ENCODE measurements around the gene FLG2. TPM values are rescaled to one million over a fixed set of nuclear protein-coding genes. Genes with fewer than 3 reads are reported as not detected.

FLG2 gene
- not detected in 2 replicates for total RNA-seq (ENCODE audit: low replicate concordance)
- long read RNA-seq = 0 reads

DNA sequence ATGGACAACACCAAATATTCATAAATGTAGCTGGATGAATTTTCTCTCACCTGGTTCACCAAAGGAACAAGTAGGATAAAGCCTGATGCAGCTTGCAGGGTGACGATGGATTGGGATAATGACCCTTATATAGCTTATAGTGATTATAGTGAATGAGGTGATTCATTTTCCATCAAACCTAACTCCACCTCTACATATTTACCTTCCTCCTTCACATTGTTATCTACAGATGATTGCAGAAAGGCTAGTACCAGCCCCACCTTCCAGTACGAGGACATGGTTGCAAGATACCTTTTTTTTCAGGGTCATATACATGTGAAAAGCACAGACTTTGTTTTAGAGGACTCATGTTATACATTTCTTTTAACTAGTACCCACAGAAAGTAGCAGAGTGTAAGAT is at the start of gene FLG2:
Gene FLG2 (minus strand): TSS at position 101 of the 400 bp plus-strand sequence. CDS start 1,122 bp downstream, outside the sequence.
- H3K27ac Mint-ChIP-seq = no peak within 1 kb of the TSS
- no peak within 1 kb of the TSS for H3K4me3 Mint-ChIP-seq
- no peaks in the 10 kb centered on the region for H3K27me3 Mint-ChIP-seq
- H3K9me3 Mint-ChIP-seq = peaks cover 13% of the 10 kb centered on the region
- DNase-seq (ENCODE audit: extremely low spot score, unreplicated experiment) = no peak
- no peaks in the 10 kb centered on the region for H3K4me1 Mint-ChIP-seq (ENCODE audit: unreplicated experiment)
- TF ChIP-seq, protein P1, sequence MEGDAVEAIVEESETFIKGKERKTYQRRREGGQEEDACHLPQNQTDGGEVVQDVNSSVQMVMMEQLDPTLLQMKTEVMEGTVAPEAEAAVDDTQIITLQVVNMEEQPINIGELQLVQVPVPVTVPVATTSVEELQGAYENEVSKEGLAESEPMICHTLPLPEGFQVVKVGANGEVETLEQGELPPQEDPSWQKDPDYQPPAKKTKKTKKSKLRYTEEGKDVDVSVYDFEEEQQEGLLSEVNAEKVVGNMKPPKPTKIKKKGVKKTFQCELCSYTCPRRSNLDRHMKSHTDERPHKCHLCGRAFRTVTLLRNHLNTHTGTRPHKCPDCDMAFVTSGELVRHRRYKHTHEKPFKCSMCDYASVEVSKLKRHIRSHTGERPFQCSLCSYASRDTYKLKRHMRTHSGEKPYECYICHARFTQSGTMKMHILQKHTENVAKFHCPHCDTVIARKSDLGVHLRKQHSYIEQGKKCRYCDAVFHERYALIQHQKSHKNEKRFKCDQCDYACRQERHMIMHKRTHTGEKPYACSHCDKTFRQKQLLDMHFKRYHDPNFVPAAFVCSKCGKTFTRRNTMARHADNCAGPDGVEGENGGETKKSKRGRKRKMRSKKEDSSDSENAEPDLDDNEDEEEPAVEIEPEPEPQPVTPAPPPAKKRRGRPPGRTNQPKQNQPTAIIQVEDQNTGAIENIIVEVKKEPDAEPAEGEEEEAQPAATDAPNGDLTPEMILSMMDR (conservative IDR thresholded peaks at IDR 0.05) = no peak
- H3K36me3 Mint-ChIP-seq = no peaks in the 10 kb centered on the region

DNA sequence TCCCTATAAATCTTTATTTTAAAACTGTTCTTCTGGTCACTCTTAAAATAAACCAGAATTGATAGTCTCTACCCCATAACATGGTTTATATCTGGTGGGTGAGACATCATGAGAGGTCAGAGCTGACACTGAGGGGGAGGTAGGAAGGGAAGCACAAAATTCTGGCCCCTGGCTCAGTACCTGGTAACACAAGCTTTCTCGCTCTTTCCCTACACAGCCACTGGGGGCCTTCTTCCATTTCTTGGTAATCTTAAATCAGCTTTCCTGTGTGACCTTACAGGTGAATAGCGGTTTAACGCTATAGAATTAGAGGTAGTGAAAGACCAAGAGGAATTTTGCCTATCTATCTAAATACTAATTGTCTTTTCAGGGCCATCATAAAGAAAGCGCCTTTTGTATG is 48.9 kb upstream of the FLG2 start:
- no peaks in the 10 kb centered on the region for H3K9me3 Mint-ChIP-seq
- no peaks in the 10 kb centered on the region for H3K4me1 Mint-ChIP-seq (ENCODE audit: unreplicated experiment)
- no peak overlapping the region for H3K27ac Mint-ChIP-seq
- H3K4me3 Mint-ChIP-seq = no peak overlapping the region
- no peaks in the 10 kb centered on the region for H3K36me3 Mint-ChIP-seq
- TF ChIP-seq, protein P1 (conservative IDR thresholded peaks at IDR 0.05) = no peak
- no peak for DNase-seq (ENCODE audit: extremely low spot score, unreplicated experiment)
- H3K27me3 Mint-ChIP-seq = no peaks in the 10 kb centered on the region

DNA sequence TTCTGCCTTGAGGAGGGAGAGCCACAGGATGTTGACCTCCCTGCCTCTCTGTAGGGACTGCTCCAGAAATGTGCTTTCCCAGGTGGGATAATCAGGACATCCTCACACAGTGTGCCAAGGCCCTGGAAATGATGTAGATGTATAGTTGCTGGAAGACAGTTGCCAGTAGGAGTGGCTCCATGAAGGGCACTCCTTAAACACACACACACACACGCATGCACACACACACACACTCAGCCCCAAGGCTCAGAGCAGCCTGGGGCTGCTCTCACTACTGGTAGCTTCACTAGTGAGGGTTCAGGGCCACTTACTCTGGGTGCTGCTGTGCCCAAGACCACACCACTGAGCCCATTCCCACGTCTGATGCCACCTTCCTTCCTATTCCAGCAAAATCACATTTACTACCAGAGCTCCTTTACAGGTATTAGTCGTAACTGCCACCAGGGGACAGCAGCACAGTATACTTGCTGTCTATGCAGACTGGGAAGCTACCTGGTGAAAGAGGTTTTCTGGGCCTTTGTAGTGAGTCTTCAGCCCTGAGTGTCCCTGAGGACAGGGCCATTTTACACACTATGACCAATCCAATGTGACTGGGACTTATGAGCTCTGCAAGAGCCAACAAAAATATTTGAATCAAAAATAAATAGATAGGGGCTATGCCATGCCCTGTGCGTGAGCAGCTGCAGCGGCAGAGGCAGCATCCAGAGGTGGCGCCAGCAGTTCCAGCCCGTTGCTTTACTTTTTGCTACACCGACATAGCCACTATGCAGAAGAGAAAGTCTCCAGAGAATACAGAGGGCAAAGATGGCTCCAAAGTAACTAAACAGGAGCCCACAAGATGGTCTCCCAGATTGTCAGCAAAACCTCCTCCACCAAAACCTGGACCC is 39.2 kb upstream of the FLG2 start:
- TF ChIP-seq, protein P1 (conservative IDR thresholded peaks at IDR 0.05) = no peak
- no peaks in the 10 kb centered on the region for H3K27me3 Mint-ChIP-seq
- no peaks in the 10 kb centered on the region for H3K9me3 Mint-ChIP-seq
- H3K27ac Mint-ChIP-seq = no peak overlapping the region
- DNase-seq (ENCODE audit: extremely low spot score, unreplicated experiment) = no peak
- no peaks in the 10 kb centered on the region for H3K36me3 Mint-ChIP-seq
- H3K4me3 Mint-ChIP-seq = no peak overlapping the region
- no peaks in the 10 kb centered on the region for H3K4me1 Mint-ChIP-seq (ENCODE audit: unreplicated experiment)

DNA sequence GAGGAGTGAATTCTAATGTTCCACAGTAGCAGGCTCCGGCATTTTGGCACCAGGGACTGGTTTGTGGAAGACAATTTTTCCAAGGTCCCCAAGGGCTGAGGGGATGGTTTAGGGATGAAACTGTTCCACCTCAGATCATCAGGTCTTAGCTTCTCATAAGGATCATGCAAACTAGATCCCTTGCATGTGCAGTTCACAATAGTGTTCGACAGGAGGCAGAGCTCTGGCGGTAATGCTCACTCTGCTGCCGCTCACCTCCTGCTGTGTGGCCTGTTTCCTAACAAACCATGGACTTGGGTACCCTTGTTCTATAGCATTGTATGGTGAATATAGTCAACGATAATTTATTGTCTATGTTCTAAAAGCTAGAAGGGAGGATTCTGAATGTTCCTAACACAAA is 37.7 kb upstream of the FLG2 start:
- DNase-seq (ENCODE audit: extremely low spot score, unreplicated experiment) = no peak
- Mint-ChIP-seq H3K4me3 (no peak overlapping the region), H3K9me3 (no peaks in the 10 kb centered on the region), H3K4me1 (ENCODE audit: unreplicated experiment) (no peaks in the 10 kb centered on the region), H3K27me3 (no peaks in the 10 kb centered on the region), H3K36me3 (no peaks in the 10 kb centered on the region), H3K27ac (no peak overlapping the region)
- TF ChIP-seq, protein P1 (conservative IDR thresholded peaks at IDR 0.05) = no peak

DNA sequence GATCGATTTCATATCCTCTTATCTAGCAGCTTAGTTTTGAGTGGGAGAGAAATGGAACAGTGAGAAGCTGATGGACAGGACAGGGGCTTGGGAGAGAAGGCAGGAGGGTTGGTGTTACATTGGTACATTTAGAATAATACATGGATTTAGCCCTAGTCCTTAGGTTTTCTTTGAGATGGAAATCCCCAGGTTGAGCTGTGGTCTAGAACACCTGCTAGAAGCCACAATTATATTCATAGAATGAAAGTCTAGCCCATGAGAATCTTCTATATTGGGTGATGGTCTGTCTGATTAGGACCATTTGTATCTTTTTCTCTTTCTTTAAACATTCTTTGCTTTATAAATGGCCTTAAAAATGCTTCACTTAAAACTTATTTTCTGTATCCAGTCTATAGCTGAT is 34.3 kb upstream of the FLG2 start:
- no peaks in the 10 kb centered on the region for H3K36me3 Mint-ChIP-seq
- H3K9me3 Mint-ChIP-seq = no peaks in the 10 kb centered on the region
- no peaks in the 10 kb centered on the region for H3K4me1 Mint-ChIP-seq (ENCODE audit: unreplicated experiment)
- TF ChIP-seq, protein P1 (conservative IDR thresholded peaks at IDR 0.05) = no peak
- H3K27ac Mint-ChIP-seq = no peak overlapping the region
- no peaks in the 10 kb centered on the region for H3K27me3 Mint-ChIP-seq
- no peak overlapping the region for H3K4me3 Mint-ChIP-seq
- DNase-seq (ENCODE audit: extremely low spot score, unreplicated experiment) = no peak
